ENCODE measurements around the gene ARL14. TPM values are rescaled to one million over a fixed set of nuclear protein-coding genes. Genes with fewer than 3 reads are reported as not detected.

ARL14 gene
- total and polyA plus RNA-seq, 4 donors, result 0.14 to 0.15 TPM; not detected in 2

DNA sequence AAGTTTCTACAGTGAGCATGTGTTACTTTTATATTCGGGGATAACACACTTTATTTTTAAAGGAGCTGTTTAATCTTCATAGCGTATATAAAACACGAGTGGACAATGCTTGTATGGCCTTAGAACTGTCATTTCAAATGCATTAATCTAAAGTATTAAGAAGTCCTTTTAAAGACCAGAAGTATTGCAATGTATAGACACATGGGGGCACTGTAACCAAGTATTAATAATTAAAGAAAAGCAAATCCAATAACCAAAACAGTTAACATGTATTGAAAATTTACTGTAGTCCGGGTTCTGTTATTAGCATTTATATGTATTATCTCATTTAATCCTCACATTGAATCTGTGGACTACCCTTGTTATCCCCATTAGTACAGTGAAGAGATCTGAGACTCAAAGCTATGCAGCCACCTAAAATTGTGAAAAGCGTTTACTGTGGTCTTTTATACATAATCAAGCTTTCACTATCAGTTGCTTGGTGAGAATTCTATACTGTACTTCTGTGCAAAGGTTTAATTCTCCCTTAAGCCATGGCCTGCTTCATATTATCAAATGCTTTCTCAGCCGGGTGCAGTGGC is 10.1 kb downstream of the ARL14 start:
- Histone ChIP-seq H3K9ac (ENCODE audit: low read depth in 1 of 2, low read length in 2 of 2) (no peak overlapping the region), H3K4me1 (ENCODE audit: control insufficient read depth in 4 of 4, insufficient read depth in 4 of 4, low read length in 3 of 4) (no peaks in the 10 kb centered on the region), H3K9me3 (ENCODE audit: control insufficient read depth in 4 of 4, low read length in 3 of 4) (no peaks in the 10 kb centered on the region), H3K4me3 (ENCODE audit: low read depth in 1 of 3, low read length in 3 of 3) (no peak overlapping the region), H3K27ac (ENCODE audit: low read depth in 1 of 2, low read length in 2 of 2) (no peak overlapping the region), H3K36me3 (ENCODE audit: control insufficient read depth in 4 of 4, insufficient read depth in 3 of 4, low read depth in 1 of 4, low read length in 3 of 4) (no peaks in the 10 kb centered on the region), H3K27me3 (ENCODE audit: control insufficient read depth in 4 of 4, insufficient read depth in 4 of 4, low read length in 3 of 4) (no peaks in the 10 kb centered on the region)
- DNase-seq (ENCODE audit: low spot score), result no peak
- no peak for TF ChIP-seq NR2F2 (IDR thresholded peaks at IDR 0.05)
- TF ChIP-seq, protein P1, sequence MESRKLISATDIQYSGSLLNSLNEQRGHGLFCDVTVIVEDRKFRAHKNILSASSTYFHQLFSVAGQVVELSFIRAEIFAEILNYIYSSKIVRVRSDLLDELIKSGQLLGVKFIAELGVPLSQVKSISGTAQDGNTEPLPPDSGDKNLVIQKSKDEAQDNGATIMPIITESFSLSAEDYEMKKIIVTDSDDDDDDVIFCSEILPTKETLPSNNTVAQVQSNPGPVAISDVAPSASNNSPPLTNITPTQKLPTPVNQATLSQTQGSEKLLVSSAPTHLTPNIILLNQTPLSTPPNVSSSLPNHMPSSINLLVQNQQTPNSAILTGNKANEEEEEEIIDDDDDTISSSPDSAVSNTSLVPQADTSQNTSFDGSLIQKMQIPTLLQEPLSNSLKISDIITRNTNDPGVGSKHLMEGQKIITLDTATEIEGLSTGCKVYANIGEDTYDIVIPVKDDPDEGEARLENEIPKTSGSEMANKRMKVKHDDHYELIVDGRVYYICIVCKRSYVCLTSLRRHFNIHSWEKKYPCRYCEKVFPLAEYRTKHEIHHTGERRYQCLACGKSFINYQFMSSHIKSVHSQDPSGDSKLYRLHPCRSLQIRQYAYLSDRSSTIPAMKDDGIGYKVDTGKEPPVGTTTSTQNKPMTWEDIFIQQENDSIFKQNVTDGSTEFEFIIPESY (IDR thresholded peaks at IDR 0.05), result no peak
- TF ChIP-seq, protein P2, sequence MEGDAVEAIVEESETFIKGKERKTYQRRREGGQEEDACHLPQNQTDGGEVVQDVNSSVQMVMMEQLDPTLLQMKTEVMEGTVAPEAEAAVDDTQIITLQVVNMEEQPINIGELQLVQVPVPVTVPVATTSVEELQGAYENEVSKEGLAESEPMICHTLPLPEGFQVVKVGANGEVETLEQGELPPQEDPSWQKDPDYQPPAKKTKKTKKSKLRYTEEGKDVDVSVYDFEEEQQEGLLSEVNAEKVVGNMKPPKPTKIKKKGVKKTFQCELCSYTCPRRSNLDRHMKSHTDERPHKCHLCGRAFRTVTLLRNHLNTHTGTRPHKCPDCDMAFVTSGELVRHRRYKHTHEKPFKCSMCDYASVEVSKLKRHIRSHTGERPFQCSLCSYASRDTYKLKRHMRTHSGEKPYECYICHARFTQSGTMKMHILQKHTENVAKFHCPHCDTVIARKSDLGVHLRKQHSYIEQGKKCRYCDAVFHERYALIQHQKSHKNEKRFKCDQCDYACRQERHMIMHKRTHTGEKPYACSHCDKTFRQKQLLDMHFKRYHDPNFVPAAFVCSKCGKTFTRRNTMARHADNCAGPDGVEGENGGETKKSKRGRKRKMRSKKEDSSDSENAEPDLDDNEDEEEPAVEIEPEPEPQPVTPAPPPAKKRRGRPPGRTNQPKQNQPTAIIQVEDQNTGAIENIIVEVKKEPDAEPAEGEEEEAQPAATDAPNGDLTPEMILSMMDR (IDR thresholded peaks at IDR 0.05; ENCODE audit: low read depth, low read length, missing input control), result peak; percentile 34
- peak; percentile 59 to 74 for TF ChIP-seq RAD21 (IDR thresholded peaks at IDR 0.05)
- WGBS, result 76% methylated on average over 6 of the region's 6 CpGs

DNA sequence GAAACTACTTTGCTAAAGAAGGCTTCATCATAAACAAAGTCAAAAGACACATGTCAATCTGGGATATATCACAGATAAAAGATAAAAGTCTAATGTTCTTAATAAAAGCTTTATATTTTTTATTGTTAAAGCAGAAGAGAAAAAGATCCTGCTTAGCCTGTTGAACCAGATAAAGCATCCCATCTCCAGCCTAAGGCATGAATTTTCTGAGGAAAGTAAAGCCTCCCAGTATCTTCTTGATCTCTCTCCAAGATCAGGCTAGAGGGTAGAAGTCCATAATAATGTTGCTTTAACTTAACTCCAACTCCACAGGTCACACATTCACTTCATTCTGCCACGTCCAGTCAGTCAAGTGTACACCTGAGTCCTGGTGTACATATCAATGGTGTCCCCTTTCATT is 14.2 kb downstream of the ARL14 start:
- no peaks in the 10 kb centered on the region for H3K4me1 ChIP-seq (ENCODE audit: control insufficient read depth in 4 of 4, insufficient read depth in 4 of 4, low read length in 3 of 4)
- TF ChIP-seq, protein P2 (IDR thresholded peaks at IDR 0.05; ENCODE audit: low read depth, low read length, missing input control), result no peak
- no peak overlapping the region for H3K9ac ChIP-seq (ENCODE audit: low read depth in 1 of 2, low read length in 2 of 2)
- no peaks in the 10 kb centered on the region for H3K36me3 ChIP-seq (ENCODE audit: control insufficient read depth in 4 of 4, insufficient read depth in 3 of 4, low read depth in 1 of 4, low read length in 3 of 4)
- no peaks in the 10 kb centered on the region for H3K9me3 ChIP-seq (ENCODE audit: control insufficient read depth in 4 of 4, low read length in 3 of 4)
- H3K4me3 ChIP-seq (ENCODE audit: low read depth in 1 of 3, low read length in 3 of 3), result no peak overlapping the region
- no peaks in the 10 kb centered on the region for H3K27me3 ChIP-seq (ENCODE audit: control insufficient read depth in 4 of 4, insufficient read depth in 4 of 4, low read length in 3 of 4)
- H3K27ac ChIP-seq (ENCODE audit: low read depth in 1 of 2, low read length in 2 of 2), result no peak overlapping the region
- 94% methylated on average over 1 of the region's 1 CpG for WGBS
- no peak for DNase-seq (ENCODE audit: low spot score)

DNA sequence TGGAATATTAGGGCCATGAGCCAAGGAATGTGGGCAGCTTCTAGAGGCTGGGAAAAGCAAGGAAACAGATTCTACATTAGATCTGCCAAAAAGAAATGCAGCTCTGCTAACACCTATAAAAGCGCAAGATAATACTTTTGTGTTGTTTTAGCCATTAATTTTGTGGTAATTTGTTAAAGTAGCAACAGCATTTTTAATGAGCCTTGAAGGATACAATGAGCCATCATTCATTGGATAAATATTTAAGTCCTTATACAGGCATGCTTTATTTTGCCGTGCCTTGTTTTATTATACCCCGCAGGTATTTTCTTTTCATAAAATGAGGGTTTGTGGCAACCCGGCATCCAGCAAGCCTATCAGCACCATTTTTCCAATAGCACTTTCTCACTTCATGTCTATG is 15.0 kb downstream of the ARL14 start:
- Histone ChIP-seq H3K36me3 (ENCODE audit: control insufficient read depth in 4 of 4, insufficient read depth in 3 of 4, low read depth in 1 of 4, low read length in 3 of 4) (no peaks in the 10 kb centered on the region), H3K27ac (ENCODE audit: low read depth in 1 of 2, low read length in 2 of 2) (no peak overlapping the region), H3K4me3 (ENCODE audit: low read depth in 1 of 3, low read length in 3 of 3) (no peak overlapping the region), H3K27me3 (ENCODE audit: control insufficient read depth in 4 of 4, insufficient read depth in 4 of 4, low read length in 3 of 4) (no peaks in the 10 kb centered on the region), H3K4me1 (ENCODE audit: control insufficient read depth in 4 of 4, insufficient read depth in 4 of 4, low read length in 3 of 4) (no peaks in the 10 kb centered on the region), H3K9me3 (ENCODE audit: control insufficient read depth in 4 of 4, low read length in 3 of 4) (no peaks in the 10 kb centered on the region), H3K9ac (ENCODE audit: low read depth in 1 of 2, low read length in 2 of 2) (no peak overlapping the region)
- 94% methylated on average over 4 of the region's 4 CpGs for WGBS
- TF ChIP-seq YY1 (IDR thresholded peaks at IDR 0.05) (no peak), JUND (IDR thresholded peaks at IDR 0.05) (no peak), HNF4A (conservative IDR thresholded peaks at IDR 0.05) (no peak)
- TF ChIP-seq, protein P3, sequence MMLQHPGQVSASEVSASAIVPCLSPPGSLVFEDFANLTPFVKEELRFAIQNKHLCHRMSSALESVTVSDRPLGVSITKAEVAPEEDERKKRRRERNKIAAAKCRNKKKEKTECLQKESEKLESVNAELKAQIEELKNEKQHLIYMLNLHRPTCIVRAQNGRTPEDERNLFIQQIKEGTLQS (IDR thresholded peaks at IDR 0.05), result no peak
- DNase-seq (ENCODE audit: low spot score), result no peak

Measured in liver (tissue), 9 donors.